LNCAP (cell line): Measurements from ENCODE around the gene ZFPM1.

Experiments used
- TF ChIP-seq, protein P1 (sequence below): fragments of 450-650 bp; IDR thresholded peaks from 2 replicates; pipeline ENCODE4 v1.5.1; 2017; ENCODE audit warnings: mild to moderate bottlenecking

Gene ZFPM1

DNA sequence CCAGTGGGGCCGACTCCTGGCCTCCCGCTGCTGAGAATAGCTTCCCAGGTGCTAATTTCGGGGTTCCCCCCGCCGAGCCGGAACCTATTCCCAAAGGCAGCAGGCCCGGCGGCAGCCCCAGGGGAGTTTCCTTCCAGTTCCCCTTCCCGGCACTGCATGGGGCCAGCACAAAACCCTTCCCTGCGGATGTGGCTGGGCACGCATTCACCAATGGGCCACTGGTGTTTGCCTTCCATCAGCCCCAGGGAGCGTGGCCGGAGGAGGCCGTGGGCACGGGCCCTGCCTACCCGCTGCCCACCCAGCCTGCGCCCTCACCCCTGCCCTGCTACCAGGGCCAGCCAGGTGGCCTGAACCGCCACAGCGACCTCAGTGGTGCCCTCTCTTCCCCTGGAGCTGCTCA lies 24.9 kb upstream of the ZFPM1 start:
- TF ChIP-seq, protein P1, sequence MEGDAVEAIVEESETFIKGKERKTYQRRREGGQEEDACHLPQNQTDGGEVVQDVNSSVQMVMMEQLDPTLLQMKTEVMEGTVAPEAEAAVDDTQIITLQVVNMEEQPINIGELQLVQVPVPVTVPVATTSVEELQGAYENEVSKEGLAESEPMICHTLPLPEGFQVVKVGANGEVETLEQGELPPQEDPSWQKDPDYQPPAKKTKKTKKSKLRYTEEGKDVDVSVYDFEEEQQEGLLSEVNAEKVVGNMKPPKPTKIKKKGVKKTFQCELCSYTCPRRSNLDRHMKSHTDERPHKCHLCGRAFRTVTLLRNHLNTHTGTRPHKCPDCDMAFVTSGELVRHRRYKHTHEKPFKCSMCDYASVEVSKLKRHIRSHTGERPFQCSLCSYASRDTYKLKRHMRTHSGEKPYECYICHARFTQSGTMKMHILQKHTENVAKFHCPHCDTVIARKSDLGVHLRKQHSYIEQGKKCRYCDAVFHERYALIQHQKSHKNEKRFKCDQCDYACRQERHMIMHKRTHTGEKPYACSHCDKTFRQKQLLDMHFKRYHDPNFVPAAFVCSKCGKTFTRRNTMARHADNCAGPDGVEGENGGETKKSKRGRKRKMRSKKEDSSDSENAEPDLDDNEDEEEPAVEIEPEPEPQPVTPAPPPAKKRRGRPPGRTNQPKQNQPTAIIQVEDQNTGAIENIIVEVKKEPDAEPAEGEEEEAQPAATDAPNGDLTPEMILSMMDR: no peak

GRCh38 chr16:88428616-88429386 lies 24.3 kb upstream of the ZFPM1 start:
- TF ChIP-seq, protein P1: no peak

DNA sequence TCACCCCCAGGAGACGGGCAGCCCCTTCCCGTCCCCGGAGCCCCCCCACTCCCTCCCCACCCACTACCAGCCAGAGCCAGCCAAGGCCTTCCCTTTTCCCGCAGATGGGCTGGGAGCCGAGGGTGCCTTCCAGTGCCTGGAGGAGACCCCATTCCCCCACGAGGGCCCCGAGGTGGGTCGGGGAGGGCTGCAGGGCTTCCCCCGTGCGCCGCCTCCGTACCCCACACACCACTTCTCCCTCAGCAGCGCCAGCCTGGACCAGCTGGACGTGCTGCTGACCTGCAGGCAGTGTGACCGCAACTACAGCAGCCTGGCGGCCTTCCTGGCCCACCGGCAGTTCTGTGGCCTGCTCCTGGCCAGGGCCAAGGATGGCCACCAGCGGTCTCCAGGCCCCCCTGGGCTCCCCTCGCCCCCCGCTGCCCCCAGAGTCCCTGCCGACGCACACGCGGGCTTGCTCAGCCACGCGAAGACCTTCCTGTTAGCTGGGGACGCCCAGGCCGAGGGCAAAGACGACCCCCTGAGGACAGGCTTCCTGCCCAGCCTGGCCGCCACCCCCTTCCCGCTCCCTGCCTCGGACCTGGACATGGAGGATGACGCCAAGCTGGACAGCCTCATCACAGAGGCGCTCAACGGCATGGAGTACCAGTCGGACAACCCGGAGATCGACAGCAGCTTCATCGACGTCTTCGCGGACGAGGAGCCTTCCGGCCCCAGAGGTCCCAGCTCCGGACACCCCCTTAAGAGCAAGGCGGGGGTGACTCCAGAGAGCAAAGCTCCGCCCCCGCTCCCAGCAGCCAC lies 23.5 kb upstream of the ZFPM1 start:
- TF ChIP-seq, protein P1: no peak

DNA sequence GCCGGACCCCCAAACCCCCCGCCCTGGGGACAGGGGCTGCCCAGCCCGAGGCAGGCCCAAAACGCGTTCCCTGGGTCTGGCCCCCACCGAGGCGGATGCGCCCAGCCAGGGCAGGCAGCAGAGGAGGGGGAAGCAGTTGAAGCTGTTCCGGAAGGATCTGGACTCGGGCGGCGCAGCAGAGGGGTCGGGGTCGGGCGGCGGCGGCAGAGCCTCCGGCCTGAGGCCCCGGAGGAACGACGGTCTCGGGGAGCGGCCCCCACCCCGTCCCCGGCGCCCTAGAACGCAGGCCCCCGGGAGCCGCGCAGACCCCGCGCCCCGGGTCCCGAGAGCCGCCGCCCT lies 22.9 kb upstream of the ZFPM1 start:
- TF ChIP-seq, protein P1: no peak

GRCh38 chr16:88430524-88431446 lies 22.3 kb upstream of the ZFPM1 start:
- TF ChIP-seq, protein P1: no peak

DNA sequence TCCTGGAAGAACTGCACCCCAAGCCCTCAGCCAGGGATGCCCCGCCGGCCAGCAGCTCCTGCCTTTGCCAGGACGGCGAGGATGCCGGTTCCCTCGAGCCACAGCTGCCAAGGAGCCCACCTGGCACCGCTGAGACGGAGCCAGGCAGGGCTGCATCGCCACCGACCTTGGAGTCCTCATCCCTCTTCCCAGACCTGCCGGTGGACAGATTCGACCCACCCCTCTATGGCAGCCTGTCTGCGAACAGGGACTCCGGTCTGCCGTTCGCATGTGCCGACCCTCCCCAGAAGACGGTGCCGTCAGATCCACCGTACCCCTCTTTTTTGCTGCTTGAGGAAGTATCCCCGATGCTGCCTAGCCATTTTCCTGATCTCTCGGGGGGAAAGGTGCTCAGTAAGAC lies 21.4 kb upstream of the ZFPM1 start:
- TF ChIP-seq, protein P1: no peak

GRCh38 chr16:88432174-88432573 lies 20.9 kb upstream of the ZFPM1 start:
- TF ChIP-seq, protein P1: no peak
